GM19324 (cell line): ENCODE results near the gene KIF5A.

Source experiments
- ATAC-seq: cut with Tn5 transposase; IDR thresholded peaks from one replicate; pipeline ENCODE4 v1.9.1; 2021; ENCODE audit warnings: mild to moderate bottlenecking, moderate library complexity; ENCODE audit not compliant: unreplicated experiment, low FRiP score

Gene KIF5A

DNA sequence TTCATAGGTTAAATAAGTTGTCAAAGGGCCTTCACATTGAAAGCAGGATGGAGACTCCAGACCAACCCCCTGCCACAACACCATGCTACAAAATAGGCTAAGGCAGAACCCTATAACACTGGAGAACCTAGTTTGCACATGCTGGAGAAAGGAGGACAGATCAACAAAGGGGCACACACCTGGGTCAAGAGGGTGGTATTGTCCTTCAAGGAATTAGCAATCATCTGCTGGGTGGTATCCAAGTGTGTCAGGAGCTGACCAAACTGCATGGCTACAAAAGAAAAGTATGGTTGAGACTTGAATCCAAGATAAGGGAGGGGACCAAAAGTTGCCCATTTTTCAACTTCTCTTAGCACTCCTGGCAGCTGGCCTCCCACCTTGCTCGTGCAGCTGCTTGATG is 18.0 kb upstream of the KIF5A start:
- ATAC-seq: no peak

DNA sequence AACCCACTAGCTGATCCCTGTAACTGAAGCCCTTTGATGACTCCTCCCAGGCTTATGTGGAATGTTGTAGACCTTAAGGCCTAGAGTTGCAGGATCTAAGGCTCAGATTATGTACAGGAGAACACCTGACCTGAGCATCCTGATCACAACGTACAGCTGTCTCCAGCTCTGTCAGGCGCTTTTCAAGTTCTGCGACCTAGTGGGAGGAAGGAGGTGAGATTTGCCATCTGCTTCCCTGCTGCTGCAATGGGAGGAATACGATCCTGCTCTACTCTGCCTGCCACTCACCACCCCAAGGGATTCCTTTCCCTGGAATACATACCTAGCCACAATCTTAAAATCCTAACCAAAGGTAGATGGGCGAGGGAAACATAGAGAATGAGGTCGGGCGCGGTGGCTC is 16.7 kb upstream of the KIF5A start:
- no peak for ATAC-seq

DNA sequence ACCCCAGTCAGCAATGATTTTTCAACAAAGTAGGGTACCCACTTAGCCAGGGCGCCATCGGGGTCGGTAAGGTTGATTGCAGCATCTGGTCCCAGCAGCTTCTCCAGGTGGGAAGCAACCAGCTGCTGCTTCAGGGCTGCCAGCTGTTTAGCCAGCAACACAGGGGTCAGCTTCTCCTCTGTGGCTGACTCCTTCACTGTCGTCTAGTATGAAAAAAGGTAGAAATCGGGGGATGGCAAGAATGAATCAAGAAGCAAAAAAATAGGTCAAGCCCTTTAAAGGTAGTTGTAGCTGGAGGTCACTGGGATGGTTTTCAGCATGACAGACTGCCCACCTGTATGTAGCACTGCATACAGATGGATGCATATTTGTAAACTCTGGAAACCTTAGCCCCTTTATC is 15.6 kb upstream of the KIF5A start:
- ATAC-seq: no peak

DNA sequence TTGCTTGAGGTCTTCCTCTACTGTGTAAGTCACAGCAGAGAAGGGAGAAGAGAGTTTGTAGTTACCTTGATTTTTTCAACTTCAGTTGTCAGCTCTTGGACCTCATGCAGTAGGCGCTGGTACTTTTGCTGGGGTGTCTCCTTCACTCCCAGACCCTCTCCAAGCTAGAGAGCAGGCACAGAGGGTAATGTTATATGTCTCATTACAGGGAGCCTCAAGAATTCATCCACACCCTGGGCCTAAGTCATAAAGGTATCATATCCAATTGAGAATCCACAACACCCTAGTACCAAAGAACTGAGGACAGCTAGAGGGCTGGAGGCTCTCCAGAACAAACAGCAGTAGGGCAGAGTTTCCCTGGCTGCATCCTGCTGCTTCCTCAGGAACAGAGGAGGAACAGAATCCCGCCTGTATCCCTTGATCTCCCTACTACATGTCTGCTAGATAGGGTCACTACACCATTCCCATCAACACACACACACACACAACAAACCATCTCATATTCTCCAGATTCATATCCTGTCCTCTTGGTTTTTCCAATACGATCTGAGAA is 14.8 kb upstream of the KIF5A start:
- no peak for ATAC-seq

DNA sequence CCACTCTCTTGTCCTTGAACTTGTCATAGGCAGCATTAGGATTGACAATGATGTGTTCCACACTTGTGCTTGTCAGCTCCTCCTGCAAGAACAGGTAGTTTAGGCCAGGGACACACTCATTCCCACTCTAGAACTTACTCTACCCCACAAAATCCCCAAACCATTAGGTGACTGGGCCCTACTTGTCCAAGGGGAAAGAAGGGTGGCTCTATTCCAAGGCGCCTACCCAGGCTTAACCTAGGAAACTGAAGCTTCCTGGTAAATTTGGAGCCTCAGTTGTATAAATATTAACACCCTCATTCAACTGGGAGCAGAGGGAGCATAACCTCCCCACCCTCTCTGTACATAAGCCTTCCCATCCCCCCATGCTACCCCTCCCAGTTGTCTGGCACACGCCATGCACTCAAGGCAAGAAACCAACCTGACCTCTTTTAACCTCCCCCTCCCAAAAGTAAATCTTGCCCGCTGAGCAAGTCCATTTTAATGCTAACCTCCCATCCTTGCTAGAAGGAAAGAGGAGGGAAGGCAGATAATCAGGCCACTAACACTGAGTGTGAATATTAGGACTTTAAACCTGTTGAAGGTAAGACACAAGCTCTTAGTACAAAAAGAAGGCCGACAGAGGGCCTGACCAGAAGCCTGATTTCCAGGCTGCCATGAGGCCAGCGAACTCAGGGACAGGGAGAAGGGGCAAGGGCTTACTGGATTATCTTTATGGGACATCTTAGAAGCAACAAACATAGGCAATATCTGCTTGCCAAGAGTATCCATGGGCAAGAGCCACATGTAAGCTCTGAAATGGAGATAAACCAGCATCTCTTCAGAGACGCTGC is 13.9 kb upstream of the KIF5A start:
- ATAC-seq: no peak

DNA sequence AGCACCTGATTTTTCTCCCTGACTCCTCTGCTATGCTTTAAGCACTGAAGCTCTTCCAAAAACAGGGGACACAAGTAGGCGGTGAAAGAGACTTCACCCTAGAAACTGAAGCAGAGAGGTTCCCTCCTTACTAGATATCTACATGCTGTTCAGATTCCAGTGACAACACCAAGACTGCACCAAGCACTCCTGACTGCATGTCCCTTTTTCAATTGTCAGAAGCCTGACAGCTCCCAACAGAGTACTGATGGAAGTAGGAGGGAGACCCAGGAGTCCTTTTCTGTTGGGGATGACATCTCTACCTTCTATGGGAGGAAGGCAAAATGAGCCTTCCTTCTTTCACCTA is 13.3 kb upstream of the KIF5A start:
- no peak for ATAC-seq

DNA sequence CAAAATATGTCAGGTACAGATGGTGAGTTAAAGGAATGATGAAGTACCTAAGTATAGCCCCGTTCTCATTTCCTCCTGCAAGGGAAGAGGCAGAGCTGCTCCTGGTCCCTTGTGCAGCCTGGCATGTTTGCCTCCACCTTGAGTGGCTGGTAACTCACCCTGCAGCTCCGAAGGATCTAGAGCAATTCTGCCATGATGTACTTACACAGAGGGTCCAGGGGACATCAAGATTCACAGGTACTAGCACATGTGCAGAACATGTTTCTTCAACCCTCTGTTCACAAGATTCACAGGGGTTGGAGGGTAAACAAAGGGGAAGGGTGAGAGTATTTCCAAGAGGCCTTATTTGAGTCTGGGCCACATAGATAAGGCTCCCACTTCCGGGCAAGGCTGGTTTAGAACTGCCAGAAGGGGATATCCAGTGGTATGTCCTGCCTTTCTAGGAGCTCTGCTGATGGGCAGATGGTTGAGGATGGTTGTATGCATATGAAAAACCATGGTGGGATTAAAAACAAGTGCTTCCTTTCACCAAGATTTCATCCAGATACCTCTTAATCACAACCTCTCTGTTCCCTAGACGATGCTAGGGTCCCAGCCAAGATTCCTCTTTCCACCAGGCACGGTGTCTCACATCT is 10.6 kb upstream of the KIF5A start:
- ATAC-seq: no peak

DNA sequence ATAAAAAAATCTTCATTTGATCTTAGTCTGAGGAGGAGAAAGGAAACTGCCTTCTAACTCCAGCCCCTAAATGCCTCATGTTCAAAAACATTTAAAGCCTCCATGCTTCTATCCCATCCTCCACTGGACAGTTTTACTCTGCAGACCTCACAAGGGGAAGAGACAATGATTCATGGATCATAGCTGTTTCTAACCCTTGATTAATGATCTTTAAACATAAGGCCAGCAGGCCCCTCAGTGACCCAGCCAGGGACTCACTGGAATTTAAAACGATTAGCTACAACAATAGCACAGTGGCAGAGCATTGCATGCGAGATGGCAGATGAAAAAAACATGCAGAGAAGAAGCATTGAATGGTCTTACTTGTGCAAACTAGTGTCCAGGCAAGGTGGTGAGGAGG is 8.8 kb upstream of the KIF5A start:
- ATAC-seq: no peak

DNA sequence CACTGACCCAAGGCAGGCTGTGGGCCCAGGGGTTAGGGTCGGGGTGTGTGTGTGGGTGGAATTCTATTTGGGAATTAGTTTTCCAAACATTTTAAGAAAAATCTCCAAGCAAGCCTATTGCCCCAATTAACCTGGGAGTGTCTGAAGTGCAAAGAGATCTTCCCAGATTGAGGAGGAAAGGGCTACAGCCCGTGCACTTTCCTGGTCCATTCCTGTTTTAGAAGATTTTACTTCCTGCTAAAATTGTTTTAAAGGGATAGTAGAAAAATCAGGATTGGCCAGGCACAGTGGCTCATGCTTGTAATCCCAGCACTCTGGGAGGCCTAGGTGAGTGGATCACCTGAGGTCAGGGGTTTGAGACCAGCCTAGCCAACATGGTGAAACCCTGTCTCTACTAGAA is 8.1 kb upstream of the KIF5A start:
- ATAC-seq: no peak

DNA sequence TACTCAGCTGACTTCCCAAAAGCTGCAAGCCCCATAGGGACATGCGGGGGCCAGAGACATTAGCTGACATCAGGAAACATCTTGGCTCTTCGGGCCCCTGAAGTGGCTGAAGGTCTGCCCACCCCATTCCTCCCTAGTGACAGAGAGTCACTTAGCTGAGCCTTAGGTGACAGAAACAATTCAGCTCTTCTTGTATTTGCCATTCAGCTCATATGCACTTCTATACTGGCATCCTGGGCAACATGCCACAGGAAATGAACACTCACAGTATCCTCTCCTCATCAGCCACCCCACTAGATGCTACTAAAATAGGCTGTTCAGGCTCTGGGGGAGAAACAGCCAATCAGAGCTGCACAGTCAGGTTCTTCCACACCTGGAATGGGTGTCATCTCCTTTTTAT is 6.3 kb upstream of the KIF5A start:
- ATAC-seq: no peak

DNA sequence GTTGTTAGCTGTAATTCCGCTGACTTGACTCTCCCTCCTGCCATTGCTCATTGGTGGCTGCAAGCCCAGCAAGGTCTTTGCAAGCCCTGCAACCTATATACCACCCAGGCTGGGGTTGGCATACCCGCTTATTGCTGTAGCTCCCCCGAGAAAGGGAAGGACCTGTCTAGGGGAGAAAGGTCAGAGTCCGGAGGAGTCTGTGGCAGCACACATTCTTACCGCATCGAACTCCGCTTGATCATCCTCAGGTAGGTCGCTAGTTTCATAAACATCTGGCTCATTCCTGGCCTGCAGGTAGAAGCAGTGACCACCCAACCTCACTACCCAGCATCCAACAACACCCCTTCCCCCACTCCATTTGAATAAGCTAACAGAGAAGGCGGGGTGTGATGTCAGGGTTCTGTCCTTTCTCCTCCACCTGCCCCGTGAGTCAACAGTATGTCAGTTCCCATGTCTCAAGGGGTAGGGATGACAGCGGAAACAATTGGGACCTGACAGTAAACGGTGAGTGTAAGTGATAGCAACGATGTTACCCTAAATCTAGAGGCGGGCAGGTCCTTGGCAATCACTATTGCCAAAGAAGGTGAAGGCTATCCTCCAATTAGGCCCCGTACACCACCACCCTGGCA is 3.9 kb upstream of the KIF5A start:
- no peak for ATAC-seq

DNA sequence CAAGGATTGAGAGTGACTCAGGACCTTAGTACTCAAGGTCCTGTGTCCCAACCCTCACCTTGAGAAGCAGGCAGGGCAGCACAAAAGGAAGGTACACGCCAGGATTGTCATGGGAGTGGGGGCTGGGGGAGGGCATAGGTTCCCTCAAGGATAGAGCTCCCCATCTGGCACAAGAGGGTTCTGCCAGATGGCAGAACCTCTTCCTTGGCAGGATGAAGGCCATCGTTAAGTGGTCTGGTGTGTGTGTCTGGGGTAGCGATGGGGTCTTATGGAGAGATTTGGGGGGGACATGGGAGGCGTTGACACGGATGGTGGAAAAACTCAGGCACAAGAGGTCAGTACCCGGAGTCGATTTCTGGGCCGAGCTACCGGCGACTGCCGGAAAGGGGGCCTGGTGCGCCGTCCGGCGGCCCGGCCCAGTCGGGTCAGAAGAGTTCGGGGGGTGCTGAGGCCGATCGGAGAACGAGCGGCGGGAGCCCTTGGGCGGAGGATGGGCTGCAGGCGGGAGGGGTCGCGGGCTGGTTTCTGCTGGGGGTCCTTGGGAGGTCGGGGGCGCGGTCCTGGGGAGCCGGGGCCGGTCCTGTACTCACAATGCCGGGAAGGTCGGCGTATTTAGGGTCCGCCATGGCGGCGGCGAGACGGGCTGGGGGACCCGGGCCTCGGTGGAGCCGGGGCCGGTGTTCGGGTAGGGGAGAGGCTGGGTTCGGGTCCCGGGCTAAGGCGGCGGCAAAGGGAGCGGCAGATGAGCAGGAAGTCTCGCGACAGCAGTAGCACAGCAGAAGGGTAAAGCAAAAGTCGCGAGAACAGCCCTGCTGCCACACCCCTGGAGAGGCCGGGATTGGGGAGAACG is 3.2 kb upstream of the KIF5A start, which contains the start of gene DCTN2:
Gene DCTN2, minus strand, starts transcription at position 755 of the 850 bp plus-strand sequence. Its CDS starts 129 bp downstream, at position 626.
- peak; percentile 97 for ATAC-seq

DNA sequence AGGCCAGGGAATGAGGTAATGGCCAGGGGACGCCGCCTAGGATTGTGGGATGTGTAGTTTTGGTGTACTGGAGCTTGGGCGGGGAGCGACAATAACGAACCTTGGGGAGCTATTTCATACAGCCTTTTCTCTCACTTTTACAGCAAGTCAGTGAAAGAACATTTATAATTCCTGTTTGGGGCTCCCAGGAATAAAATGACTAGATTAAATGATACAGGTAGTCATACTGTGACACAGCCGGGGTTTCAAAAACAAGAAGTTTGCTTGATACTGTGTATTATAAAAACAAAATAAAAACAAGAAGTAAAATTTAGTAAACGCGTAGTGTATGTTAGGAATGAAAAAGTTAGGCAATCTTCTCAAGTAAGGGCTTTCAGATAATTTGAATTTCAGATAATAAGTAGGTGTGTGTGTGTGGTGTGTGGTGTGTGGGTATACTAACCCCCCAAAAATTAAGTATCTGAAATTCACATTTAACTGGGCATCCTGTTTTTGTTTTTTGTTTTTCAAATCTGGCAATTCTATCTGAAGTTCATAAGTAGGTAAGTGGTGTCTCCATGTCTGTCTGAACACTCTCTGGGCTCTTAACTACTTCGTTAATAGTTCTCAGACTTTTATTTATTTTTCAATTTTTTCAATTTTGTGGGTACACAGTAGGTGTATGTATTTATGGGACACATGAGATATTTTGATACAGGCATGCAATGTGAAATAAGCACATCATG is 2.4 kb upstream of the KIF5A start:
- ATAC-seq: no peak

DNA sequence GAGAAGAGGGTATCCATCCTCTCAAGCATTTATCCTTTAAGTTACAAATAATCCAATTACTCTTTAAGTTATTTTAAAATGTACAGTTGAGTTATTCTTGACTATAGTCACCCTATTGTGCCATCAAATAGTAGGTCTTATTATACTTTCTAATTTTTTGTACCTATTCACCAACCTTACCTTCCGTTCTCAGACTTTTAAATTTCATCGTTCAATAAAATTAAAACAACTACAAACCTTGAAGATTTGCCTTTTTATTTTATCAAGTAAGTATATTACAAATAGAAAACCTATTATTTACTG is 1.9 kb upstream of the KIF5A start:
- no peak for ATAC-seq

DNA sequence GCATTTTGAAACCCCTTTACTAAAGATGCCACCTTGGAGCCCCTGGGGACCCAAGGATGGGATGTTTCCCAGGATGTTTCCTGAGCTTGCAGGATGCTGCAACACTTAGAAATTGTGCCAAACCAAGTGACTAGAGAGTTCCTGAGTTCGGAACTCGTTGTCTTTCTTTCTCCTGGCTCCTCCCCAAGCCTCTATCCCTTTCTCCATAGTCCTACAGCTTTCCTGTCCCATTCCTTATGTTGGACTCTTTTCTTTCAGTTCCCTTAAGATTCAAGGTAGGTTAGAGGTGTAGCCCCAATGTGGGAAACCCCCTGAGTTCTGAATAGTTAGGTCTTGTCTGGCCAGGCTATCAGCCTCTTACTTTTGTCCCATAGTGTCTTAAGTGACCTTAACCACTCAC is 1.4 kb upstream of the KIF5A start:
- no peak for ATAC-seq

DNA sequence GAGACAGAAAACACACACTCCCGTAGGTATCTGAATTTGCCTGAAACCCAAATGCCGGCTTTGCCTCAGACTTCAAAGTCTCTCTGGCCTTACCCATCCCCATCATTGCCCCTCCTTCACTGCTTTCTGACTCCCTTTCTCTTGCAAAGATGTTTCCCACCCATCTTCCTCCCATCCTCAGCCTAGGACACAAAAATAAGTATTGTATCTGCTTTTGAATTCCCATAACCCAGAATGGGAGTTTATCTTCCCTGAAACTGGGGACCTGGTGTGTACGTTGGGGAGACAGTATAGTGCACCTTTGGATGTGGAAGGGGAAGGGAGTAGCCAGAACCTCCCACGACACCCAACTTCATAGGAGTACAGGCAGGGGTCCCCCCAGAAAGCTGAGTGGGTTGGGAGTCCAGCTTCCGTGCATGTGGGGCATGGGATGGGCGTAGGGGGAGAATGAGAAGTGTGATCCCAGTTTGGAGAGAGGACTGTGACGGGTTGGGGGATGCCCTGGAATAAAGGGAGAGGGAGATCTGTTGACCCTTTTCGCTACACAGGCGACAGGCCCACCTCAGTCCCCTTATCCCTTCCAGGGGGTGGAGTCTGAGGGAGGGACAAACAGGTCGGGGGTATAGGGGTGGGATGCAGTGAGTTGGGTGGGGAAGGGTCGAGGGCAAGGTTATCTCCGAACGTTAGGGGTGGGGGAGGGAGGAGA is 488 bp upstream of the KIF5A start:
- no peak for ATAC-seq

DNA sequence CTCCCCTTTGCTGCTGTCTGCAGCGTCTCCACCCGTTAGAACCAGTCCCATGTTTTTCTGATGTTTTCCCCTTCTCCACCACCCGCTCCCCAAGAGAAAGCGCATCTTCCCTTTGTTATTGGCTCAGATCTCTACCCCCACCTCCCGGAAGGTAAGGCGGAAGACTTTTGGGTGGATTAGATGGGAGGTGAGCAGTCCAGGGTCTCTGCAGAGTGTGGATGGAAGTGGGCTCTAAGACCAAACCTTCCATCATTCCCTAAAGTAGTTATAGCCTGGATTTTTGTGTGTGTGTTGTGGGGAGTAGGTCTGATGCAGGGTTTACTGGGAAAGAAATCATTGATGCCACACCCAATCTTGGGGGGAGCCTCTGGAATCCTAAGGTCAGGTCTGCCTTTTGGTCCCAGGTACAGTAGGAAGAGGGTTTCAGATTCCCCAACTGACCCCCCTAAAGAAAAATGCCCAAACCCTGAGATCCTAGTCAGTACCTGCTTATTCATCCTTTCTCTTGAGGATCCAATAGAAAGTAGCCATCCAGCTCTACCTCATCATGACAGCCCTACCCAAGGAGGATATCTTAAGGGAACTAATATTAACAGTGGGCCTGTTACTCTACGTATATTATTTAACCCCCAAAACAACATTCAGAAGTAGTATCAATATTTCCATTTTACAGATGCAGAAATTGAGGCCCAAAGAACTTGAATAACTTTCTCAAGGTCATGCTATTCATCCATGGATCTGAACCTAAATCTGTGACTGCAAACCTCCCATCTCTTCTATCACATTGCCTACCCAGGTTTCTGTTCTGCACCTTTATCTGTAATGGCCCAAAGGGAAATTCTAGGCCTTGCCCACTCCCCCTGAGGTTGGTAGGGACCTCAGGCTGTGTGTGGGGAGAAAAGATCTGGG is 1.1 kb downstream of the KIF5A start:
- no peak for ATAC-seq

DNA sequence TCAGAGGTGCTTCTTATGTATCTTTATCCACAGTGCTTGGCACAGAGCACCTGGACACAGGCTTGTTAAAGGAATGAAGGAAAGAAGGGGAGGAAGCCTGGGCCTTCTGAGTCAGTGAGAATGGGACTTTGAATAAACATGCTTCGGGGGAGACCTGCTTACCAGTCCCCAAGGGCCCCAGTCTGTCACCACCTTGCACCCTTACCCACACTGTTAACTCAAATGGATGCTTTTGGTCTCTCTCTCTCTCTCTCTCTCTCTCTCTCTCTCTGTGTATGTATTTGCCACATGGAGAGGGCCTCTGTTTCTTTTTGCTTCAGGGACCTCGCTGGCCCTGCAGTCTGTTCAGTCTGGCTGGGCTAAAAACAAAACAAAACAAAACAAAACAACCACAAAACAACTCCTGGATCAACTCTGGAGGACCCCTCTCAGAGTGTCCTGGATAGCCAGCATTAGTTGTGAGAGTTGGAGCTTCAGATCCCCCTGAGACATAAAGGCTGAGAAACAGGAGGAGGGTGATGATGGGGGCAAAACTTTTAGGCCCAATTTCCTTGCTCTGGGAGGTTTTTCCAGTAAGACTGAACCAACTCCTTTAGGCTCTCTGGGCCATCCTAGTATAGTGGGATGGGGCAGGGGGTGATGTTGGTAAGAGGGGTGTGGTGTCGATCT is 1.9 kb downstream of the KIF5A start:
- no peak for ATAC-seq
